ENCODE measurements around the gene KISS1R.
A peak's percentile ranks its signal among the peaks of the same experiment; 100 is the strongest.

KISS1R gene

DNA sequence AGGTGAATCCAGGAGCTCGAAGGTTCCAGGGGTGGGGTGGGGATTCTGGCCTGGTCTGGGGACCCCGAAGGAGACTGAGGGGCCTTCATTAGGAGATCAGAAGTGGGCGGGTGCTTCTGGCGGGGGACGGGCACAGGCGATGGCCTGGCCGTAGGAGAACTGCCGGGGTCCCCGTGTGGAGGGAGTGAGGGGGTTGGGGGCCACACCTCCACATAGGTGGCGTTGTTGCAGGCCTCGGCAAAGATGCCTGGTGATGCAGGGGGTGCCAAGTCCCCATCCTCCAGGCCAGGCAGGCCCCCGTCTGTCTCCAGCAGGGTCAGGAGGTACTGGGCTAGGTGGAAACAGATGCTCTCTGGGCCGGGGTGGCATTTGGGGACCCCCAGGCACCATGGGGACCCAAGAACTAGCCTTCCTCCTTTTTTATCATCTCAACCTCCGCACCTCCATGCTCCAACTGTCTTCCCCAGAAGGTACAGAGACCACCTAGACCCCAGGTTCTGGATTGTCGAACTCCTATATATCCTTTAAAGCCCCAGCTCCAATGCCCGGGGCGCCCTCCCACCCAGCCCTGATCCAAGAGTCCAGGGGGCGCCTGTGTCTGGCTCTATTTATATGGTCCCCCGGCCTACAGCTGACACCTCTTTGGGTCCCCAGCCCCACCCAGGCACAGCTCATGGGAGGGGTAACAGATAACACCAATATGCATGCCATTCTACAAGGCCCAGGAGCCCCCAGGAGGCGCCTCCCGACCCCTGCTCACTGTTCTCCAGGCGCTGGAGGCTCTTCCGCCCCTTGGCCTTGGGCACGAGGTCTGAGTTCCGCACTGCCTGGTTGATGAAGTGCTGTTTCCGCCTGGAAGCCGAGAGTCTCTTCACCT, 15.7 kb upstream of the KISS1R start:
- no peak overlapping the region for H3K27ac ChIP-seq
- peaks cover 37% of the 10 kb centered on the region for H3K36me3 ChIP-seq
- H3K4me1 ChIP-seq: peaks cover 29% of the 10 kb centered on the region
- no peak overlapping the region for H3K9ac ChIP-seq
- no peaks in the 10 kb centered on the region for H3K27me3 ChIP-seq
- peaks cover 68% of the 10 kb centered on the region for H4K20me1 ChIP-seq
- H3K9me3 ChIP-seq: no peaks in the 10 kb centered on the region
- no peak overlapping the region for H3K4me3 ChIP-seq
- TF ChIP-seq Cebpa-rat (IDR thresholded peaks at IDR 0.05): no peak
- no peak overlapping the region for H3K4me2 ChIP-seq

DNA sequence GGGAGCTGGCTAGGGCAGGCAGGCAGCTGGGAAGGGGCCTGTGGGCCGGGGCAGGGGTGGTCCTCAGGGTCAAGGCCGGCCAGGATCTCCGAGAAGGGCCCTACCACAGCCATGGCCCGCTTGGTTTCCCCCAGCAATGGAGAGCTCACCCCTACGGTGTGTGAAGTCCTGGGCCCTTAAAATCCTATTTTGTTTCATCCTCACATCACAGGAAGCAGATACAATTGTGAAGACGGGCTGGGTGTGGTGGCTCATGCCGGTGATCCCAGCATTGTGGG, 15.1 kb upstream of the KISS1R start:
- Histone ChIP-seq H3K4me1 (peaks cover 35% of the 10 kb centered on the region), H4K20me1 (peaks cover 74% of the 10 kb centered on the region), H3K36me3 (peaks cover 32% of the 10 kb centered on the region), H3K4me3 (no peak overlapping the region), H3K9me3 (no peaks in the 10 kb centered on the region), H3K9ac (no peak overlapping the region), H3K4me2 (no peak overlapping the region), H3K27ac (no peak overlapping the region), H3K27me3 (no peaks in the 10 kb centered on the region)
- TF ChIP-seq Cebpa-rat (IDR thresholded peaks at IDR 0.05): no peak

DNA sequence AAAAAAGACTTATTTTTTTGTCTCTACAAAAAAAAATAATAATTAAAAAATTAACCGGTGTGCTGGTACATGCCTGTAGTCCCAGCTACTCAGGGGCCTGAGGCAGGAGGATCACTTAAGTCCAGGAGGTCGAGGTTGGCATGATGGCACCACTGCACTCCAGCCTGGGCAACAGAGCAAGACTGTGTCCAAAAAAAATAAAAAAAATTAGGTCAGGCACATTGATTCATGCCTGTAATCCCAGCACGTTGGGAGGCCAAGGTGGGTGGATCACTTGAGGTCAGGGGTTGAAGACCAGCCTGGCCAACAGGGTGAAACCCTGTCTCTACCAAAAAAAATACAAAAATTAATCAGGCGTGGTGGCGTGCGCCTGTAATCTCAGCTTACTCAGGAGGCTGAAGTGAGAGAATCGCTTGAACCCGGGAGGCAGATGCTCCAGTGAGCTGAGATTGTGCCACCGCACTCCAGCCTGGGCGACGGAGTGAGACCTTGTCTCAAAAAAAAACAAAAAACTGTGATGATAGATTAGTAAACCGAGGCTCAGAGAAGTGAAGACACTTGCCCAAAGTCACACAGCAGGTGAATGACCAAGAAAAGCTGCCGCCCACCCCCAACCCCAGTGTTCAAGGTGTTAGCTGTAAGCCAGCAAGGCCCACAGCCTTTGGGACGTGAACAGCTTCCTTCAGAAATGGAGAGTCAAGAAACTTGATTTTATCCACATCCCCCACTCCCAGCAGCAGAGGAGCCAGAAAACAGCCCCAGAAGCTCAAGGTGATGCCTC, 14.5 kb upstream of the KISS1R start:
- no peak for TF ChIP-seq Cebpa-rat (IDR thresholded peaks at IDR 0.05)
- Histone ChIP-seq H3K27me3 (no peaks in the 10 kb centered on the region), H3K4me3 (no peak overlapping the region), H4K20me1 (peaks cover 80% of the 10 kb centered on the region), H3K4me1 (peaks cover 36% of the 10 kb centered on the region), H3K27ac (no peak overlapping the region), H3K4me2 (no peak overlapping the region), H3K9me3 (no peaks in the 10 kb centered on the region), H3K9ac (no peak overlapping the region), H3K36me3 (peaks cover 26% of the 10 kb centered on the region)

DNA sequence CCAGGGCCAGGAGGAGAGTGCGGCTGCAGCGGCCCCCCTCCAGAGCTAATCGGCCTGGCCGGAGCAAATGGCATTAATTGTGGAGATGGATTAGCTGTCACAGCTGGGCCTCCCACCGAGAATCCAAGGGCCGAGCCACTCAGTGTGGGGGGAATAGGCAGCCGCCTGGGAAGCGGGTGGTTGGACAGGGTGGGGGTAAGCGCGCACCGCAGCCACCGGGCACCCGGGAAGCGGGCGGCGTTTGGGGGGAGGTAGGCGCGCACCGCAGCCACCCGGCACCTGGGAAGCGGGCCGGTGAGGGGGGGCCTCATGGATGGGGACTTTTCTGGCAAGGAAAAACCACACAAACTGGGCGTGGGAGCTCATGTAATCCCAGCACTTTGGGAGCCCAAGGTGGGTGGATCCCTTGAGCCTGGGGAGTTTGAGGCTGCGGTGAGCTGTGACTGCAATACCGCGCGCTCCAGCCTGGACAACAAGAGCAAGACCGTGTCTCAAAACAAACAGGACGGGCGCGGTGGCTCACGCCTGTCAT, 13.8 kb upstream of the KISS1R start:
- peaks cover 36% of the 10 kb centered on the region for H3K4me1 ChIP-seq
- H3K4me3 ChIP-seq: no peak overlapping the region
- peaks cover 86% of the 10 kb centered on the region for H4K20me1 ChIP-seq
- no peaks in the 10 kb centered on the region for H3K27me3 ChIP-seq
- no peak overlapping the region for H3K27ac ChIP-seq
- no peaks in the 10 kb centered on the region for H3K9me3 ChIP-seq
- H3K9ac ChIP-seq: no peak overlapping the region
- TF ChIP-seq Cebpa-rat (IDR thresholded peaks at IDR 0.05): no peak
- H3K36me3 ChIP-seq: peaks cover 24% of the 10 kb centered on the region
- H3K4me2 ChIP-seq: no peak overlapping the region

DNA sequence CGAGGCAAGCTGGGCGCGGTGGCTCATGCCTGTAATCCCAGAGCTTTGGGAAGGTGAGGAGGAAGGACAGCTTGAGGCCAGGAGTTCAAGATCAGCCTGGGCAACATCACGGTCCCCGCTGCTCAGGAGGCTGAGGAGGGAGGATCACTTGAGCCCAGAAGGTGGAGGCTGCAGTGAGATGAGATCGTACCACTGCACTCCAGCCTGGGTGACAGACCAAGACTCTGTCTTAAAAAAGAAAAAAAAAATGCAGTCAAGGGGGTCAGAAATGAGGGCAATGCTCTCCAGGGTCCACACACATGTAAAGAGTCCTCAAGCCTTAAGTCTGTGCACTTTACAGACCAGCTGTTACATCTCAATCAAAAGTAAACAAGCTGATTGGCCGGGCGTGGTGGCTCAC, 12.6 kb upstream of the KISS1R start:
- Histone ChIP-seq H3K9ac (no peak overlapping the region), H3K36me3 (peaks cover 20% of the 10 kb centered on the region), H3K9me3 (no peaks in the 10 kb centered on the region), H4K20me1 (peaks cover 86% of the 10 kb centered on the region), H3K27ac (no peak overlapping the region), H3K4me1 (peaks cover 40% of the 10 kb centered on the region), H3K27me3 (no peaks in the 10 kb centered on the region), H3K4me3 (no peak overlapping the region), H3K4me2 (no peak overlapping the region)
- no peak for TF ChIP-seq Cebpa-rat (IDR thresholded peaks at IDR 0.05)

DNA sequence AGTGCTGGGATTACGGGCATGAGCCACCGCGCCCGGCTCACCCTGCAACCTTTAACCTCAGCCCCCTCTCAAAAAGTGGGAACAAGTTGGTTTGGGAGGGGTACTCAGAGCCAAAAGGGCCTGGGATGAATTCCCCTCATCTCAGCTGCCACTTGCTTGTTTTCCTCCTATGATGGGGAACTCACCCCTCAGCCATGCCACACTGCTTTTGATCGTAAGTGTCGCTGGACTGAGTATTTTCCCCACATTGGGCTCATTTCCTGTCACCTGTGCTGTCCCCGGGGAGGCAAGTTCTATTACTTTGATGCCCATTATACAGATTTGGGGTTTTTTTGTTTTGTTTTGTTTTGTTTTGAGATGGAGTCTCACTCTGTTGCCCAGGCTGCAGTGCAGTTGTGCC, 10.7 kb upstream of the KISS1R start:
- Histone ChIP-seq H3K9me3 (no peaks in the 10 kb centered on the region), H3K4me2 (peak overlapping the region; percentile 38), H4K20me1 (peaks cover 97% of the 10 kb centered on the region), H3K4me1 (peaks cover 49% of the 10 kb centered on the region), H3K9ac (no peak overlapping the region), H3K27ac (no peak overlapping the region), H3K36me3 (peaks cover 14% of the 10 kb centered on the region; the same call in 1 of the 2 replicates), H3K27me3 (no peaks in the 10 kb centered on the region), H3K4me3 (no peak overlapping the region)
- no peak for TF ChIP-seq Cebpa-rat (IDR thresholded peaks at IDR 0.05)

DNA sequence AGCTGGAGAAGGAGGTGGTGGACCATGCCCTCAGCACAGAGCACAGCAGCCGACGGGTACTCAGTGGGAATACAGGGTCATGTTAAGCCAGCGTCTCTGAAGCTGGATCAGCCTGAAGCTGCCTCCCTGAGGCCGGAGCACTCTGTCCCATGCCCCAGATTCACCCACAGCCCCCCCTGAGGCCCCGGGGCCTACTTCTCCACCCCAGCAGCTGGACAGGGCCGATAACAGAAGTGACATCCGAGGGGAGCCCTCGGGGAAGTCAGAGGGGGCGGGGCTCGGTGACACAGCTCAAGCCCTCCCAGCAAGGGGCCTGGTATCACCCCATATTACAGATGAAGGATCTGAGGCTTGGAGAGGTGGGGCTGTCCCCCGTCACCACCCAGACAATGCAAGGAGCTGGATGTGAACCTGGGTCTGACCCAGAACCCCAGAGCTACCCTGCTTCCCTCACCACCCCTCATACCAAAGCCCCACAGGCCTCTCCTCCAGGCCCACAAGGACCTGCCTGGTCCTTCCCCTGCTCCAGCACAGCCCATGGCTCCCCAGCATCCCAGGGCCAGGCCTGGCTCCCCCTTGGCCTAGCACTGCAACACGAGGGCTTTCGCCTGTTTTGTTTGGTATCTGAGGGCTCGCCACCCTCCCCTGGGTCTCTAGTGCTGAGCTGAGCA, 9.8 kb upstream of the KISS1R start:
- H3K4me2 ChIP-seq: peak overlapping the region; percentile 28
- no peak overlapping the region for H3K9ac ChIP-seq
- H3K4me3 ChIP-seq: no peak overlapping the region
- no peaks in the 10 kb centered on the region for H3K9me3 ChIP-seq
- H3K27ac ChIP-seq: 0 out of 2 replicates have a peak overlapping the region, but pooled peaks have one; percentile 12
- H4K20me1 ChIP-seq: peaks cover 94% of the 10 kb centered on the region
- no peak for TF ChIP-seq Cebpa-rat (IDR thresholded peaks at IDR 0.05)
- no peaks in the 10 kb centered on the region for H3K27me3 ChIP-seq
- H3K4me1 ChIP-seq: peaks cover 49% of the 10 kb centered on the region
- peaks cover 10% of the 10 kb centered on the region; the same call in 1 of the 2 replicates for H3K36me3 ChIP-seq

DNA sequence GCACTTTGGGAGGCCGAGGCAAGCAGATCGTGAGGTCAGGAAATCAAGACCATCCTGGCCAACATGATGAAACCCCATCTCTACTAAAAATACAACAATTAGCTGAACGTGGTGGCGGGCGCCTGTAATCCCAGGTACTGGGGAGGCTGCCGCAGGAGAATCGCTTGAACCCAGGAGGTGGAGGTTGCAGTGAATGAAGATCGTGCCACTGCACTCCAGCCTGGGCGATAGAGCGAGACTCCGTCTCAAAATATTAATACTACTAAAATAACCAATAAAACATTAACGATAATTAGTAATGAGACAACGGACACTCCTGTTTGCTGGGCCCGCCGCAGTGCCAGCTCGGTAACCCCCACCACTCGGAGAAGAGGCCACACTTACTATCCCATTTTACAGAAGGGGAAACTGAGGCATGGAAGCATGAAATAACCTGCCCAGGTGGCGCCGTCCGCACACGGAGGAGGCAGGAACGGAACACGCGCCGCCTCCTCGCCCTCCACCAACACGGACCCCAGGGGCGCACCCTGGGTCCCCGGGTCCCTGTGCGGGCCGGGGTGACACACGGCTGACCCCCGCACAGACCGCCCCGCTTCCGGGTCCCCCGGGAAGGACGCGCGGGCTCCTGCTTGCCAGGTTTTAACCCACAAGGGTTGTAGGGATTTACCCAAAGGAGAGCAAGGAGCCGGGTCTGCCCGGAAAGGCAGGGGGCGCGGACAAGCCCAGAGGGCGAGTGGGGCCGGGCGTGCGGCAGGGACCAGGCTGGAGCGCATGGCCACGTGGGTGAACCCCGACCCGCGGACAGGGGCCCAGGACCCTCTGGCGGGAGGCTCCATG, 5.7 kb upstream of the KISS1R start:
- Histone ChIP-seq H3K4me2 (no peak overlapping the region; the same call in 1 of the 2 replicates), H3K27ac (no peak overlapping the region), H3K4me1 (peaks cover 48% of the 10 kb centered on the region), H3K27me3 (peaks cover 21% of the 10 kb centered on the region), H4K20me1 (peaks cover 53% of the 10 kb centered on the region), H3K9me3 (no peaks in the 10 kb centered on the region), H3K4me3 (no peak overlapping the region), H3K9ac (no peak overlapping the region), H3K36me3 (0 out of 2 replicates have a peak, but pooled peaks cover 5% of the 10 kb centered on the region)
- no peak for TF ChIP-seq Cebpa-rat (IDR thresholded peaks at IDR 0.05)

Data from BLaER1 (cell line).